HG02981 (cell line): ENCODE results near the gene KCNMB2.

Experiments
- ATAC-seq: cut with Tn5 transposase; IDR thresholded peaks from one replicate; pipeline ENCODE4 v1.9.1; 2021; ENCODE audit warnings: mild to moderate bottlenecking, moderate library complexity; ENCODE audit not compliant: unreplicated experiment

Gene KCNMB2

GRCh38 chr3:178685591-178685906 lies 149.3 kb downstream of the KCNMB2 start:
- ATAC-seq = no peak

DNA sequence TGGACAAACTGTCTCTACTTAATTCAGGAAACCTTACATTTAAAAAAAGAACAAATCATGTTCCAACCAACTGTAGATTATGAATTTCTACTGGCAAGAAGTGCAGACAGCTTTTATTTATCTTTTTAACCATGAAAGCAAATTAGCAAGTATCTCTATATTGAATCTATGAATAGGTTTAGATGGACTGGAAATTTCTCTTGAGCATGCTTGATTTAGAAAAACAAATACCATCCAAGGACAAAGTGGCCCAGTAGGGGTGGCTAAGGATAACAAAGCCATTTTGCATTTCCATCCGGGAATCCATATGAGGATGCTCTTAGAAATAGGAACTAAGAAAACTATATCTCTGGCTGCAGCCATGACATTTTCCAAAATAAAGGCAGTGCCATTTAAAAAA lies 150.6 kb downstream of the KCNMB2 start:
- no peak for ATAC-seq

- no peak for ATAC-seq
Observed at GRCh38 chr3:178690571-178690970, 154.3 kb downstream of the KCNMB2 start.

DNA sequence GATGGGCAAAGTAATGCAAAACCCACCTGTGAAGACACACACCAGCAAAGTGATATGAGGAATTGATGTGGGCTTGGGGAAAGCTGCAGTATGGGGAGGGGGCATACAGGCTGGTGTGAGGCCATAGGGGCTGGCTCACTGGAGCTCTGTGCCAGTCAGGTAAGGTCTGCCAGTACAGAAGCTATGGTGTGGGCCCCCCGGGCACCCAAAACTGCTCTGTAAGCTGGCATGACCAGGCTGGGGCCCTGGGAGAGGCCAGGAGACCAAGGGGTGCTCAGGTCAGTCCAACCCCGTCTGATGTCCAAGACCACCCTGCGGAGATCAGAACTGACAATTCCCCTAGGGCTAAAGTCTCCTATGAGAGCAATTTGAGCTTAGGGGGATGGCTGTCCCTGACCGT lies 163.1 kb downstream of the KCNMB2 start:
- no peak for ATAC-seq

GRCh38 chr3:178699810-178700209 lies 163.6 kb downstream of the KCNMB2 start:
- no peak for ATAC-seq

- ATAC-seq = no peak
Observed at GRCh38 chr3:178703268-178703975, 167.2 kb downstream of the KCNMB2 start.

DNA sequence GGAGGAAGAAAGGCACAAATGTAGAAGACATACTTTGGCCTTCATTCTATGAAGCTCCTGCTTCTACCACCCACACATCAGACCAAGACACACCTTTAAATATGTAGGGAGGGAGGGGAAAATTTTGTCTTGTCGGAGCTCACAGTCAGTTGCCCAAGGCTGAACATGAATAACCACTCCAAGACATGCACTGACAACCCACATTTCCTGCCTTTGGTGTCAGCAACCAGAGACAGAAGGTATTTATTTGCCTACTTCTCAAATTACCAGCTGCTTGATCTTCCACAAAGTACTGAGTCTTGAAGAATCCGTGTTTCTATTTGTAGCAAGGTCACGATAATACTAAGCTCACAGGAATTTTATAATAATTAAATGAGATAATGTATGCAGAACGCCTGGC lies 169.7 kb downstream of the KCNMB2 start:
- no peak for ATAC-seq

DNA sequence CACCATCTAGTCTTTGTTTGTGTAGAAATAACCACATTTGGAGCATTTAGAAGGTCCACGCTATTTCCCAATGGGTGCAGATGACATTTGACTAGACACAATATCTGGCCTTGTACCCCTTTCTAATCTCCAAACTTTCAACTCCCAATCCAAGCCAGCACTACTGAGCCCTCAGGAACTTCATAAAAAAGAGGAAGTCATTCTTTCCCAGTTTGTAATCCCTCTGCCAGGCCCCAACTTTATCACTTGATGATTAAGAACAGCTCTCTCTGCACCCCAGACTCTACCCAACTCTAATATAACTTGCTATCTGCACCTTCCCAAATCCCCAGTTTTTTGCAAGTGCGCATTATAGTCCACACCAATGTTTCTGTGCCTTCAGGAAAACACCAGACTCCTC lies 170.2 kb downstream of the KCNMB2 start:
- ATAC-seq = no peak

- no peak for ATAC-seq
Observed at GRCh38 chr3:178707311-178708031, 171.2 kb downstream of the KCNMB2 start.

DNA sequence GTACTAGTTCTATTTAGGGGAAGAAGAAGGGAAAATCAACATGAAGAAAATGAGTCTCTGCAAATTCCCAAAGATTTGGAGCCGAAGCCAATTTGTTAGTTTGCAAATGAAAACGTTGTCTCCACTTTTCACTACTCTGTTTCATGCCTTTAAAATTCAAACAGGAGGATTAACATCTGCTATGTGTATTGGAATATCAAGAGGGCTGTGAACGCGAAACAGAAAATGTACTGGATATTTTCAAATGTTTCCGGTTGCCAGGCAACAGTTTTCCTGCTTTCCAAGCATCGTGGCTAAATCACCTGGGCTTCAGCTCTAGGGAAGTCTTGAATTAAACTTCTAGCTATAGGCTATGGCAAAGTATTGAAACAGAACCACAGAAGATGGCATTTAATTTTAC lies 172.8 kb downstream of the KCNMB2 start:
- ATAC-seq = no peak

- no peak for ATAC-seq
Observed at GRCh38 chr3:178711753-178712152, 175.5 kb downstream of the KCNMB2 start.

DNA sequence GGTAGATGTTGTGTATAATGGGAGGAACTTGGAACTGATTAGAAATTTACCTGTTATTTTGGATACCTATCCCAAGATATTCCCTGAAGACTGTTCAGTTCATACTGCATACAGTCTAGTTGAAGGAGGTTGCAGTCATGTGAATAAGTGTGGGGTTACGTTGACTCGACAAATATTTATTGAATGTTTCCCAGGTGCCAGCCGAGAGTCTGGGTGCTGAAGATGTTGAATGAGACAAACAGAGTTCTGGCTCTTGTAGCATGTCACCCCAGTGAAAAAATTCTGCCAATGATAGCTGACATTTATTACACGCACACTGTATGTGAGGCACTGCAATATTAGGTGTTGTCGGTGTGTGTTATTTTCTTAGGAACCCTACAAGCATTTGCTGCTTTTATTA lies 176.0 kb downstream of the KCNMB2 start:
- ATAC-seq = no peak

DNA sequence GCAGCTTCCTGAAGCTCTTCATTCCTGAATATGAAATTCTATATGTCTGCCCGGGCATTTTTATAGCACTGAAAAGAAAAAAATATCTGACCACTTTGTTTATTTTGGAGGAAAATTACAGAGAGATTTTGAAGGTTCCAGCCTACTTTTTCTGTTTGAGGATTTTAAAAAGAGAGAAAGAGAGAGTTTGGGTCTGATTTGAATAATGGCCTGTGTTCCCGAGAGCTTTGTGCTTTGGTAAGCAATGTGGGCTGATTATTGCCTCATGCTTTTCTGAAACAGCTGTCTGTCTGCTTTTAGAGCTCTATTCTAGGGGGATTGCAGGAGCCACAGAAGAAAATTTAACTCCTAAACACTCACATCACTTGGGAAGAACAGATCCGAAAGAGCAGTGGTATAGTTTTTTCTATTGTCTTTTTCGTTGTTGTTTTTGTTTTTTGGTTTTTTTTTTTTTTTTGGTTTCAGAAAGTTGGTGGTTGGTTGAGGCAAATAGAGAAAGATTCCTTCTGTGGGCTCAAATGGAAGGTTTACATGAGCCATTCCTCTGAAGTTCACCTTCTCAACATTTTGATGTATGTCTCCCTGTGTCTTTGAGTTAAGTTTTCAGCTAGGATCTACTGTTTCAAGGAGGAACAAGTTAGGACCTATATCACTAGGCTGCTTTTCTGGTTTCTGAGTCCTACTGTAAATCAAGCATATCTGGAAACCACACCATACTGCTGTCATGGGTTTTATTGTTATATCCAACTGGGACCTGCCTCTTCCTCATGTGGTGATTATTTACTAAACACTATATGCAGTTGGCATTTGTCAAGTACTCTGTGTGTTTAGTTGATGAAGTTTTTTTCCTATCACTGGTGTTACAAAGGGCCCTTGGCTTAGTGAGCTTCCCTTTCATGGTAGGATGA lies 178.9 kb downstream of the KCNMB2 start:
- no peak for ATAC-seq

DNA sequence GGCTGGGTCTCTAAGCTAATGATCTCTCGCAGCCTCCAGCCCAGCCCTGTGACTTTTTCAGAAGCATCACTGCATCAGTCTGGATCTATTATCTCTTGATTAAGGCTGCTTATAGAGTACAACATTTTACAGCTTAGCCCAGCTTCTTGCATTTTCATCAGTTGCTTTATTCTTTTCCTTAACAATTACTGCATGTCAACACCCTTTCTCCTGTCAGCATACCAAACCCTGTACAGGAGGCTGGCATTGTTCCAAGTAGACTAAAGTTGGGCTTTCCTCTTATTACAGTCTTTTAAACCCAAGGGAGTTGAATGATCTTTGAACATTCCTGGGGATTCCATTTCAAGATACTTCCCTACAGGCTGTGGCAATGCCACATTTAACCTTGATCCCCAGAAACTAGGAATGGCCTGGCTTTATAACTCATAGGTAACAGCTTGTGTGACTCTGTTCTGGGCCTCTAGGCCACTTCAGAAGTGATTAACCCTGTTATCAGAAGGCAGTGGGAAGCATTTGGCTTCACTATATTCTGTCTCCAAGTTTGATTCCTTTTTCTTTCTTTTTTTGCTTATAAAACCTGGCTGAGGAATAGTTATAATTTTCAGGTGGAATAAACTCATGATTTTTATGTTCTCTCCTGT lies 182.9 kb downstream of the KCNMB2 start:
- ATAC-seq = no peak

DNA sequence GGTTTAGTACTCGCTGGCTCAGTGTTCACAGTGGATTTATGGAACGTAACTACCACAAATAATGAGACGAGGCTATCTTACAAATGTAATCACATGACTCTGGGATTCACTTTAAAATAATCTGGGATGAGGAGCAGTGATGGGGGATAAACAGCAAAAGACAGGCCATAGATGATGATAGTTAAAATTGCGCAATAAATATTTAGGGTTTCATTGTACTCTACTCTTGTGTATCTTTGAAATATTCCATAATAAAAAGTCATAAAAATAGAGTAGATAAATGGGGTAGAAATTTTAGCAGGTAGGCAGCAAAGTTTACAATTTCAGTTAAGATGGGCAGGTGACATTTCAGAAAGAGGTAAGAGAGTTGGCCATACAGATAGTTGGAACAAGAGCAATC lies 196.6 kb downstream of the KCNMB2 start:
- no peak for ATAC-seq

- ATAC-seq = no peak
Observed at GRCh38 chr3:178735032-178735674, 198.9 kb downstream of the KCNMB2 start.

DNA sequence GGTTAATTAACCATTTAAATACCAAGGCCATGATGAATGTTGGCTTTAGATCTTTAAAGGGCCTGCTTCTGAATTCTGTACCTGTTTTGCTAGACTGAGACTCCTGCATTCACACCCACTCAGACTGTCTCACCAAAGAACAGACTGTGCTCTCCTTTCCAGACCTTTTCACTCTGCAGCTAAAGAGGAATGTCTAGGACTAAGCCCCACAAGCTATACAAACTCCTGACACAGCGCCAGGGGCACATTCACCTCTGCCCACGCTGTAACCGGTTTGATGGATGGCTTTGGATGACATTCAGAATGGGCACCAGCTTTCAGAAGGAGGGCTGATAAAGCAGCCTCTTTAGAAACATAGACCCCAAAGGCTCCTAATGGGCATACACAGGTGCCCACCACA lies 200.1 kb downstream of the KCNMB2 start:
- no peak for ATAC-seq

DNA sequence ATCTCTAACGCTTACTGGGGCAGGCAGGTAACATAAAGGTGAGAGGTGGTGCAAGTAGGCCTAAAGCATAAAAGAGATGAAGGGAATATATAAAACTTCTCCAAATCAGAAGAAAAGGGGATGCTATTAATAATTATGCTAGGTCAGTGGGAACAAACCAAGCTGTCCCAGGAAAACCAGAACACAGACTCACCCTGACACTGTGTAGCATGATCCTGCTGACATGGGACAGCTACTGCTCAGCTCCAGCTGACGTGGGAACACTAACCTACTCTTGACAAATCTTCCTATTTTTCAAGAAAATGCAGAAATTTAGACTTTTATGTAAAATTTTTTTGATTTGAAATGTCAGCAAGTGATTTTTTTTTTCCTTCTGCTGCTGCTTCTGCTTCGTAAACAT lies 203.5 kb downstream of the KCNMB2 start:
- no peak for ATAC-seq

DNA sequence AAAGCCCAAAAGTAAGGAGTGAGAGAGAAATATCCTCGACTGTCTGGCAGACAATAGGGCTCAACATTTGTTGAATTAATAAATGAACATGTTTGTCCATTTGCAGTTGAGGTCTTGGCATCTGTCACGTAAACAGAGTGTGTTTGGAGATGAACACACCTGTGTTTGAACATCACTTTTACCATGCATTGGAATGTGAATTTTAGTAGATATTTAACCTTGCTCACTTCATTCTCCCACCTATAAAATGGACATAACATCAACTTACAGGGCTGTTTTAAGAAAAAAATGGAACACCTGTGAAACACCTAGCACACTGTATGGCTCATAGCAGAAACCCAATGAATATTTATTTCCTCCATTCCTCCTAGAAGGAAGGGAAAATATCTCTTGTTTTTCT lies 204.8 kb downstream of the KCNMB2 start:
- ATAC-seq = no peak

DNA sequence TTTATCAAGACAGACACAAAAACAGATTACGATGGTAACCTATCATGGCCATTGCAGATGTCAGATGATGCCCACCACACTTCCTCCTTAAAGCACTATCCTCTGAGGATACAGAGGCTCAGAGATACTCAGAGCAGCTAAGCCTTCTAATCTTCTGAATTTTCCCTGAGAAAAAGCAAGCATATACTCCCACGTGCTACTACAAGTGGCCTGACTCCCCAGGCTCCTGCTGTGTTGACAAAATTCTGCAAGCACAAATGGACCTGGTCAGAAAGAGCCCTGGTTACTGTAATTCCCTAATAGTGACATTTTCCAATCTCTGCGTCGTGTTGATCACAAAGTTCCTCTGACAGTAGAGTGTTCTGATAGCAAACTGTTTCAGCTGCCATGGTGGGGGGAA lies 207.1 kb downstream of the KCNMB2 start:
- no peak for ATAC-seq
